Transverse colon (tissue), 4 donors: ENCODE results near the gene ATXN7L2. TPM values are rescaled to one million over a fixed set of nuclear protein-coding genes. Genes with fewer than 3 reads are reported as not detected.

Experiments
- DNase-seq: peaks from one replicate; pipeline ENCODE4 v3.0.0-alpha.2; 2019
- H3K27ac ChIP-seq, 4 donors: fragments of 200-600 bp; sonication (generic); 2 replicates each; pipeline ENCODE4 v1.5.1; 2016 to 2018; ENCODE audit warnings: inconsistent platforms in 4 of 4
- H3K27me3 ChIP-seq: fragments of 200-600 bp; sonication (generic); 2 replicates; pipeline ENCODE4 v1.5.1; 2017; ENCODE audit warnings: inconsistent platforms
- H3K36me3 ChIP-seq, 4 donors: fragments of 200-600 bp; sonication (generic); 2 replicates each; pipeline ENCODE4 v1.5.1; 2017 to 2019; ENCODE audit warnings: inconsistent platforms in 4 of 4
- H3K4me1 ChIP-seq, 4 donors: fragments of 200-600 bp; sonication (generic); 2 replicates each; pipeline ENCODE4 v1.5.1; 2017 to 2020; ENCODE audit warnings: inconsistent platforms in 4 of 4
- H3K4me3 ChIP-seq, 4 donors: fragments of 200-600 bp; sonication (generic); 1 replicate in 1 of 4; 2 replicates in 3 of 4; pipeline versions ENCODE4 v1.5.1 to v1.6.1; 2017 to 2019; ENCODE audit warnings: inconsistent platforms in 4 of 4
- H3K9me3 ChIP-seq, 2 donors: fragments of 200-600 bp; sonication (generic); 2 replicates each; pipeline ENCODE4 v1.5.1; 2017 to 2019; ENCODE audit warnings: inconsistent platforms in 2 of 2
- CTCF ChIP-seq, 5 experiments: fragments of 200-600 bp in 3 of 5; fragments of 450-650 bp in 2 of 5; sonication (generic) in 3 of 5; IDR thresholded peaks; 1 replicate in 2 of 5; 2 replicates in 3 of 5; pipeline ENCODE4 v1.5.1; 2016 to 2017; ENCODE audit warnings: antibody characterized with exemption in 5 of 5, inconsistent platforms in 3 of 5, mild to moderate bottlenecking in 2 of 5, moderate library complexity in 1 of 5
- EP300 ChIP-seq: sonication (generic); formaldehyde crosslinking; IDR thresholded peaks from one replicate; pipeline ENCODE4 v1.6.1; 2017; ENCODE audit warnings: antibody characterized with exemption, low read depth
- POLR2A ChIP-seq: fragments of 450-650 bp; IDR thresholded peaks from one replicate; pipeline ENCODE4 v1.6.1; 2016; ENCODE audit warnings: antibody characterized with exemption, mild to moderate bottlenecking, moderate library complexity
- POLR2AphosphoS5 ChIP-seq, 3 donors: sonication (generic); formaldehyde crosslinking; IDR thresholded peaks; one replicate each; pipeline ENCODE4 v1.6.1; 2016; ENCODE audit warnings: antibody characterized with exemption in 3 of 3
- WGBS, 2 donors: methylation state at CpG; one replicate each; pipeline ENCODE4 v1.1.5; 2018; ENCODE audit warnings: low coverage in 1 of 2; 5-methylcytosine and 5-hydroxymethylcytosine counted together
- in situ Hi-C, 4 donors: fragments of 200-750 bp; cut with MboI; loops; one replicate each; pipeline versions ENCODE4 v1.15.0 to v1.15.1; 2017; ENCODE audit warnings: low sequenced_read_pairs in 3 of 4, low pct_ligation_motif_present in 1 of 4, low pct_unique_long_range_greater_than_20kb in 1 of 4
- intact Hi-C: fragments of 100-400 bp; cut with DNase I; formaldehyde crosslinking; loops from one replicate; pipeline ENCODE4 v1.15.1; 2023; ENCODE audit warnings: low total_unique reads
- total RNA-seq, 4 donors: library from RNA; depleted of rRNA; stranded (reverse); fragments of >200 nt; gene quantifications; one replicate each; pipeline ENCODE4 v1.1.0, GENCODE V29; 2016

Gene ATXN7L2
- total RNA-seq, 4 donors from 2014 or later, result 2.7 to 12.3 (median 6.2) TPM

DNA sequence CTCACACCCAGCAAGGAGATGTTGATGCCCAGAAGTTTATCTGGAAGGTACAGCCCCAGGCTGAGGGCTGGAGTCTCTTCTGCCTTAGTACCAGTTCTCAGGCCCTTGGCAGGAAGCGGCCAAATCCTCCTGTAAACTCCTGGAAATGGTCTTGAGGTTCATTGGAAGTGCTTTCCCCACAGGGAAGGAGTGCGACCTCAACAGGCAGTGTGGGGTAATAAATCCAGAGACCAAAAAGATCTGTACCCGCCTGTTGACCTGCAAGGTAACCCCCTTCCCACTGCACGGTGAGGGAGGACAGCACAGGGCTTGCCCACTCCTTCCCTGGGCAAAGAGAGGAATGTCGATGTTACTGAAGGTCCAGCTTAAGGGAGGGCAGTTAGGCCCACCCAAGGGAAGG is 4.5 kb downstream of the ATXN7L2 start:
- in situ Hi-C loops (loop anchor here in 1 of 4 donors (5.0 kb wide), 1 partner anchor 44 kb away; no protein-coding TSS in a partner anchor), intact Hi-C loops (no loop called here)
- Histone ChIP-seq H3K27me3 (no peaks in the 10 kb centered on the region), H3K9me3 (no peaks in the 10 kb centered on the region), H3K36me3 (no peaks in the 10 kb centered on the region), H3K4me1 (peaks cover 8 to 18% (median 12%) of the 10 kb centered on the region in 4 donors), H3K4me3 (no peak overlapping the region), H3K27ac (no peak overlapping the region)
- 77% methylated on average over 5 of the region's 5 CpGs; no CpG with 5 or more reads in 1 of the 2 donors for WGBS, 2 donors
- TF ChIP-seq POLR2AphosphoS5 (IDR thresholded peaks at IDR 0.05), result no peak
- no peak for DNase-seq

GRCh38 chr1:109488696-109489095 is 5.0 kb downstream of the ATXN7L2 start:
- DNase-seq, result no peak
- no peak overlapping the region for H3K27ac ChIP-seq
- peaks cover 8 to 18% (median 13%) of the 10 kb centered on the region in 4 donors for H3K4me1 ChIP-seq
- TF ChIP-seq POLR2AphosphoS5 (IDR thresholded peaks at IDR 0.05) (no peak), CTCF (IDR thresholded peaks at IDR 0.05) (no peak), EP300 (no peak), POLR2A (no peak)
- no peaks in the 10 kb centered on the region for H3K27me3 ChIP-seq
- WGBS, 2 donors, result 93 to 95% methylated on average over 3 to 12 of the region's 12 CpGs
- no peaks in the 10 kb centered on the region for H3K36me3 ChIP-seq
- intact Hi-C loops, result no loop called here
- no peak overlapping the region for H3K4me3 ChIP-seq
- H3K9me3 ChIP-seq, result no peaks in the 10 kb centered on the region
- in situ Hi-C loops, result loop anchor here in 1 of 4 donors (5.0 kb wide), 1 partner anchor 44 kb away; no protein-coding TSS in a partner anchor

GRCh38 chr1:109490029-109490933 is 6.6 kb downstream of the ATXN7L2 start:
- H3K4me3 ChIP-seq, result no peak overlapping the region
- H3K9me3 ChIP-seq, result no peaks in the 10 kb centered on the region
- H3K36me3 ChIP-seq, result no peaks in the 10 kb centered on the region
- peaks cover 6 to 20% (median 14%) of the 10 kb centered on the region in 4 donors for H3K4me1 ChIP-seq
- DNase-seq, result peak; percentile 82
- WGBS, 2 donors, result 93% methylated on average over 11 of the region's 11 CpGs; no CpG with 5 or more reads in 1 of the 2 donors
- H3K27ac ChIP-seq, result no peak overlapping the region
- no peaks in the 10 kb centered on the region for H3K27me3 ChIP-seq
- TF ChIP-seq CTCF (IDR thresholded peaks at IDR 0.05), result peak; percentile 69 to 86 (median 79)
- TF ChIP-seq EP300, result no peak
- in situ Hi-C loops (no loop called here), intact Hi-C loops (no loop called here)

DNA sequence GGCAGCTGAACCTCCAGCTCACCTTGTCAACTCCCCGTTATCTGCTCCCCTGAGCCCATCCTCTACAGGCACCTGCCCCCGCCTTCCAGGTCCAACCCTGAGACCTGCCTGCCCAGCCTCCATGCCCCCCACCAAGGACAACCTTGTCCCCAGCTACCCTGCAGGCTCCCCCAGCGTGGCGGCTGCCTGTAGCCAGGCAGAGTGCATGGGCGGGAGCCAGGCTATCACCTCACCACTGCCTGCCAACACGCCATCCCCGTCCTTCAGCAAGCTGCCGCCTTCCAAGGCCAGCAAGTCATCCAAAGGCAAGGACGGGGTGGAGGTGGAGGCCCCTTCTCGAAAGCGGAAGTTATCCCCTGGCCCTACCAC is 7.2 kb downstream of the ATXN7L2 start:
- in situ Hi-C loops (no loop called here), intact Hi-C loops (no loop called here)
- no peak for DNase-seq
- H3K27me3 ChIP-seq, result no peaks in the 10 kb centered on the region
- peaks cover 6 to 21% (median 14%) of the 10 kb centered on the region in 4 donors for H3K4me1 ChIP-seq
- 88 to 100% methylated on average over 3 to 11 of the region's 11 CpGs for WGBS, 2 donors
- H3K4me3 ChIP-seq, result no peak overlapping the region
- no peak for TF ChIP-seq POLR2A
- no peaks in the 10 kb centered on the region for H3K36me3 ChIP-seq
- H3K9me3 ChIP-seq, result no peaks in the 10 kb centered on the region
- no peak overlapping the region for H3K27ac ChIP-seq

GRCh38 chr1:109491372-109491771 is 7.7 kb downstream of the ATXN7L2 start:
- no peak overlapping the region for H3K4me3 ChIP-seq
- no peaks in the 10 kb centered on the region for H3K36me3 ChIP-seq
- no peak overlapping the region for H3K27ac ChIP-seq
- TF ChIP-seq POLR2A, result no peak
- TF ChIP-seq POLR2AphosphoS5 (IDR thresholded peaks at IDR 0.05), result no peak
- no peak for TF ChIP-seq EP300
- no peak for TF ChIP-seq CTCF (IDR thresholded peaks at IDR 0.05)
- peaks cover 6 to 21% (median 14%) of the 10 kb centered on the region in 4 donors for H3K4me1 ChIP-seq
- WGBS, 2 donors, result 89 to 100% methylated on average over 1 to 8 of the region's 8 CpGs
- H3K27me3 ChIP-seq, result no peaks in the 10 kb centered on the region
- intact Hi-C loops, result no loop called here
- no peak for DNase-seq
- no peaks in the 10 kb centered on the region for H3K9me3 ChIP-seq
- in situ Hi-C loops, result no loop called here
